Measurements from ENCODE around the gene MAGI2.

The MAGI2 gene

DNA sequence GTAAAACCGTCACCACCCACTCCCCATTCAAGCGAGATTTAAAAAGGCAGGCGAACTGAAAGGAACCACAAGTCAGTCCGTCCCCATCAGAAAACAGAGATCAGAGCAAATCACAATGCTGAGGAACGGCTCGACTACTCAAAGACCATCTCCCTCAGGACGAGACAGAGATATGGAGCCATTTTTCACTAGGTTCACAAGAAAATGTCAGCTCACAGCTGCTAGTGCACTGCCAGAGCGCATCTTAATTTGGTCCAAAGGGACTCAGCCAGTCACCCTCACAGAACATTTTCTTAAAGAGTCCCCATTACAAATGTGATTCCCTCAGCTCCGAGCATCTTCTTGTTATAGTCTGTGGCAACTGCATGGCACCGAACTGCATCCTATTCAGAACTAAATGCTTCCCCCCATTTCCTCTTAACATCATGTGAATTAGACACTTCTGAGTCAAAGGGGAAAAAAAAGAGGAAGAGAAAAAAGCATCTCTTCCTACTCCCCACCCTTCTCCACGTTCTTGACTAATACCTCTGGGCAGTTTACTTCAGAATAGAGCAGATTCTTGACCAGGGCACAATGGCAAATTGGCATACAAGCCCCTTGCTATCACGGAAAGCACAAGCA is 683.9 kb downstream of the MAGI2 start:
- DNase-seq: no peak

DNA sequence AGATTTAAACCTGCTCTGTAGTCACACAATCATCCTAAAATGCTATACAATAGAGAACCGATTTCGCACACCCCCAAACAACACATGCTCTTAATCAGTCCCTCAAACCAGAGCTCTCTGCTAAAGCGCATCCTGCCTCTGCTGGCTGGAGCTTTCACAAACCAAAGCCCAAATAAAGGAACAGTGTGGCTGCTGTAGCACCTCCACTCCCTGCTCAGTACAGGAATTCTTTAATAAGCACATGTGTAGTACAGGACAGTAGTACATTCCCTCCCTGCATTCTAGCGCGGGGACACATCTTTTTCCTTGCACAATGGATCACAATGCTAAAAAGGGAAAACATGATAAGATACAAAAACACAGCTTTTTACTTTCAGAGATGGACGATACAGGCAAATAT is 684.6 kb downstream of the MAGI2 start:
- DNase-seq: no peak

- DNase-seq: no peak
These were observed 687.3 kb downstream of the MAGI2 start for GRCh38 chr7:78765943-78766729.

DNA sequence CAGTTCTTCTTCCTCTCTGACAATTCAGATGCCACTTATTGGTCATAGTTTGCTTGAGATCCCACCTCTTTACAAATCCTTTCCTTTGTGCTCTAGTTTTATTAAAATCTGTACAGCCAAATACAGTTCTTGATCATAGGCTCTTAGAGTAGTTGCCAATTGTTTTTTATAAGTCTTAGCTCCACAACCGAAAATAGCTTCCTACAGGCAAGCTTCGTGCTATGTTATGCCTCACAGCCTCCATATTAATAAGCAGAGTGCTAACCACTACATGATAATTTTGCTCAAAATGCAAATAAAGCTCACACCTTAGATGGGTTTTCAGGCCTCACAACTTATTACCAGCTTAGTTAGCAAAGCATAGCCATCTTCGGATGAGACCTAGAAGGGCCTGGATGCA is 688.9 kb downstream of the MAGI2 start:
- no peak for DNase-seq

GRCh38 chr7:78762625-78763024 is 690.8 kb downstream of the MAGI2 start:
- no peak for DNase-seq

- DNase-seq: no peak
These were observed 692.7 kb downstream of the MAGI2 start for GRCh38 chr7:78760620-78761355.

- no peak for DNase-seq
These were observed 700.9 kb downstream of the MAGI2 start for GRCh38 chr7:78752554-78752953.

- no peak for DNase-seq
These were observed 702.2 kb downstream of the MAGI2 start for GRCh38 chr7:78751253-78751652.

DNA sequence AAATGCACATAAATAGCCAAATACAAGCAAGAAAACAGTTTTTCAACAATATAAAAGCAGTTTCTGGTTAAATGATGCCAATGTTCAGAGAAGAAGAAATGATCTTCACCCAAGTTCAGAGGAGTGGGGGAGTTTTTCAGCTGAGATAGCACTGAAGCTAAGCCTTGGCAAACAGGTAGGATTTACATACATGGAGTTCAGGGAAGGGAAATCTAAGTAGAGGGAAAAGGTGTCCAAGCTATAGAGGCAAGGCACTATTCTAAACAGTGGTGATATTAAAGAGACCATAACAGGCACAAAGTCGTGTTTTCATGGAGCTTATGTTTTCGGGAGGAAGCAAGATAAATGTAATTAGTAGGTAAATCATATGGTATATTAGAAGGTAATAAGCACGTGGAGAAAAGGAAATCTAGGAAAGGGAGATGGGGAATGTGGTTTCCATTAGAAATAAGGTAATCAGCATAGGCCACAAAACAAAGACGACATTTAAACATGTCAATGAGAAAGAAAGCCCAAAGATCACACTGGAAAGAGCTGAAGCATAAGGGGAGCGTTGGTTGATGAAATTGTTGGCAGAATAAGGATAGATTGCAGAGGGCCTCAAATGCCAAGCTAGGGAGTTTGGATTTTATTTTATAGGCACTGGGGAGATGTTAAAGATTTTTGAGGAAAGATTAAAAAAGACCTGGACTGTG is 704.3 kb downstream of the MAGI2 start:
- DNase-seq: no peak

- DNase-seq: no peak
These were observed 705.9 kb downstream of the MAGI2 start for GRCh38 chr7:78747592-78747991.

DNA sequence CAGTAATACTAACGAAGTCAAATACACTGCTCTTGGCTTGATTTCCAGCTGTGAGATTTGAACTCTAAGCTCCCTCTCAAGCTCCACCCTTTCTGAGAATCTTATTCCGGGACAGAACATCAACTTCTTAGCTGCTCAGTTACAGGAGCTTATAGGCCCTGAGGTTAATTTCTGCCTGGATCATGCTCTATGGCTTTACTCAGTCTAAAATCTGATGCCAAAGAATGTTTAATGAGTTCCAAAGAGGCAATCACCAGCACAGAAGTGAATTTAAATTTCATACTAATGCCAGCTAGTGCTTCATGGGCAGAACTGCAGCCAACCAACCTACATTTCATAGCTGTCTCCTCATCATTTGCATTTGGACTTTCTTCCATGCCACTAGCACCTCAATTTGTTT is 707.2 kb downstream of the MAGI2 start:
- DNase-seq: no peak

DNA sequence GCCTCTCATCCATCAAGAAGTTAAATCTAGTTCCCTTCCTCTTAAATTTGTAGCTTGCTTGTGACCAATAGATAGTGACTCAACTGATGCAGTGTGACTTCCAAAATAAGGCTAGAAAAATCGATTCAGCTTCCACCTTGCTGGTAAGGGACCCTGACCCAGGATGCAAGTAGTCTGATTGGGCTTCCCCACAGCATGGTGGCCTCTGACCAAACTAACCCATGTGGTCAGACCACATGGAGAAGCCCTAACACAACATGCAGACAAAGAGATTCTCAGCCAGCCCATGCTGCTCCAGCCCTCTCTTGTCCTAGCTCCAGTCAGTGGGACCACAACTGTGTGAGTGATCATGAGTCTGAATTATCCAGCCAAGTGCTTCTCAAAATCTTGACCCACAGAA is 710.8 kb downstream of the MAGI2 start:
- DNase-seq: no peak

DNA sequence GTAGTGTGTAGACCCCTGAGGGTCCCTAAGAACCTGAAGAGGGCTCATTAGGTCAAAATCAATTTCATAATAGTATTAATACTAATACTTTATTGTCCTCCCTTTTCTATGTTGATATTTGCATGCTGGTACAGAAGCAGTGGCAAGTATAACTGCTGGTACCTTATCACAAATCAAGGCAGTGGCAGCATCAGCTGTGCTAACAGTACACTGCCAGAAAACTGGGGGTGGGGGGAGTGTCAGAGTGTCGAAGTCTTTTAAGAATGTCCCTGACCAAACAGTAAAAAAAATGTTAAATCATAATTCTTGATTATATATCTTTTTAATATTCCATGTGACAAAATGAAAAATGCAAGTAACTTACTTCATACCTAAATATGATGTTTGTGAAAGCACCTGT is 716.9 kb downstream of the MAGI2 start:
- DNase-seq: no peak

DNA sequence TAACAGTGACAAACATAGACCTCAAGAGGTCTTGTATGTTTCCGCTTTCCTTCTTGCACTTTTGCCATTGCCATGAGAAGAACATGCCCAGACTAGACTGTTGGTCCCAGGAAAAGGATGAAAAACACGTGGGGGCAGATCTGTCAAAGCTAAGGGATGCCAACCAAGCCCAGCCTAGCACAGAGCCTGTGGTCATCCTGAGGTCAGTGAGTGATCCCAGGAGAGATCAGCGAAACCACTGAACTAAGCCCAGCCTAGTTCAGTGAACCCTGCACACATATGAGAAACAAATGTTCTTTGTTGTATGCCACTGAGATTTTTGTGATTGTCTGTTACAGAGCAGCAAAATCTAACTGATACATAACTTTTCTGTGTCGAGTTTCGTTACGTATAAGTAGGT is 718.8 kb downstream of the MAGI2 start:
- DNase-seq: no peak

DNA sequence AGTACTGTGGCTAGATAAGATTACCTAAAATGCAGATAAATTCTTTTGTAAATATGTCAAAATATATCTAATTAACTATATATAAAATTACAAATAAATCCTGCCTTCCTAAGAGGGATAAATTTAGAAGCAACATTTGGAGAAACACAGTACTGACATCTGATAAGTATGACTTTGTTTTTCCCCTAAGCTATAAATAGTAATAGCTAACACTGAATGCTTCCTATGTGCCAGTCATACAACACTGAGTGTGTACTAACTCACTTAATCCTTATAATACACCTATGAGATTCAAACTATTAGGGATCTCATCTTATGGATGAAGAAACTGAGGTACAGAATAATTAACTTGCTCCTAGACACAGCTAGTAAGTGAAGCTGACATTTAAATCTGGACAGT is 733.4 kb downstream of the MAGI2 start:
- no peak for DNase-seq

- DNase-seq: no peak
These were observed 735.3 kb downstream of the MAGI2 start for GRCh38 chr7:78718212-78718611.

GRCh38 chr7:78716876-78717275 is 736.6 kb downstream of the MAGI2 start:
- no peak for DNase-seq

- no peak for DNase-seq
These were observed 739.1 kb downstream of the MAGI2 start for GRCh38 chr7:78714356-78714755.

DNA sequence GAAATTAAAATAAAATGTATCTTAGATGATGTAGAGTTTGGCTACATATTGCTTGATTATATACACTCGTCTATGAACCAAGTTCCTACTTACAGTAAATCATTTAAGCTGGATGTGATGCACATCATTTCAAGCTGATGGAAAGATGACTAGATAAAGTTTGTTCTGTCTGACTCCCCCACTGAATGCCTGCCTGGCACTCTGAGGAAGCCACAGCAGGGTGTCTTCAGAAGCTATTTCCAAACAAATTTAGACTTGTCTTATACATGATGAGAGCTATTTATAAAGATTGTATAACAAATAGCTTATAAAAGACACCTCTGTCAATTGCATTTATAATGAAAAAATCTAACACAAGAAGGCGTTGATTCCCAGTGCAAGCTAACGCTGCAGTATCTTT is 741.4 kb downstream of the MAGI2 start:
- DNase-seq: no peak

GRCh38 chr7:78709658-78710057 is 743.8 kb downstream of the MAGI2 start:
- DNase-seq: no peak

DNA sequence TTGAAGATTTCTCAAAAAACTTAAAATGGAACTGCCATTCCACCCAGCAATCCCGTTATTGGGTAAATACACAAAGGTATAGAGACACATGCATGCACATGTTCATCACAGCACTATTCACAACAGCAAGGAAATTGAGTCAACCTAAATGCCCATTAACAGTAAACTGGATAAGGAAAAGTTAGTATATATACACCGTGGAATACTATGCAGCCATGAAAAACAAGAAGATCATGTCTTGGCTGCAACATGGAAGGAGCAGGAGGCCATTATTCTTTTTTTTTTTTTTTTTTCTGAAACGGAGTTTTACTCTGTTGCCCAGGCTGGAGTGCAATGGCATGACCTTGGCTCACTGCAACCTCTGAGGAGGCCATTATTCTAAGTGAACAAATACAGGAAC is 749.0 kb downstream of the MAGI2 start:
- DNase-seq: no peak

GRCh38 chr7:78703391-78703790 is 750.1 kb downstream of the MAGI2 start:
- DNase-seq: no peak

- DNase-seq: no peak
These were observed 750.7 kb downstream of the MAGI2 start for GRCh38 chr7:78702770-78703169.

DNA sequence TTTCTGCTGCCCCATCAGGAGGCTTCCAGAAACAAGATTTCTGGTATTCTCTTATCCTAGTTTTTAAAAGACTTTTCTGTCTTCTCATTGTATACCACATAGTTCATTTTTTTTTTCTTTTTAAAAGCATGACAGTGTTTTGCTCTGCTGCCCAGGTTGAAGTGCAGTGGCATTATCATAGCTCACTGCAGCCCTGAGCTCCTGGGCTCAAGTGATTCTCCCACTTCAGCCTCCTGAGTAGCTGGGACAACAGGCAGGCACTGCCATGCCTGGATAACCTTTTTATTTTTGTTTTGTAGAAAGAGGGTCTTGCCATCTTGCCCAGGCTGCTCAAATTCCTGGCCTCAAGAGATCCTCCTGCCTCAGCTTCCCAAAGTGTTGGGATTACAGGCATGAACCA is 757.6 kb downstream of the MAGI2 start:
- no peak for DNase-seq
